Adrenal gland (tissue), 5 donors: ENCODE results near the gene PTPN14.

ENCODE experiments used
- CTCF ChIP-seq, 6 experiments: fragments of 450-650 bp in 4 of 6; fragments of 200-600 bp in 2 of 6; sonication (generic) in 1 of 6; IDR thresholded peaks; 1 replicate in 5 of 6; 2 replicates in 1 of 6; pipeline versions ENCODE4 v1.5.1 to v1.8.0; 2016 to 2021; ENCODE audit warnings: antibody characterized with exemption in 6 of 6, mild to moderate bottlenecking in 2 of 6, moderate library complexity in 1 of 6
- POLR2A ChIP-seq, 2 donors: fragments of 450-650 bp; IDR thresholded peaks; one replicate each; pipeline ENCODE4 v1.6.1; 2017; ENCODE audit warnings: antibody characterized with exemption in 2 of 2, mild to moderate bottlenecking in 2 of 2, moderate library complexity in 1 of 2
- donor health status: DM: no; HTN: no; CAD: no.

GRCh38 chr1:214438530-214438929 lies 112.9 kb downstream of the PTPN14 start:
- TF ChIP-seq CTCF (IDR thresholded peaks at IDR 0.05), result no peak
- no peak for TF ChIP-seq POLR2A (IDR thresholded peaks at IDR 0.05)
